Skin epidermis (tissue), 12 donors: ENCODE data around the gene GSG1L.
"Not testable (repeated sequence)": the region's sequence is repeated elsewhere in the genome, so short reads cannot be mapped to it uniquely, and the experiment has no call there.

Source experiments
- H3K27ac ChIP-seq, 21 experiments: fragments of 200-600 bp; sonication (generic) in 11 of 21; one replicate each; pipeline ENCODE4 v1.5.0; 2020; ENCODE audit warnings: mild to moderate bottlenecking in 3 of 21, inconsistent platforms in 2 of 21, moderate library complexity in 2 of 21
- H3K4me3 ChIP-seq, 7 experiments: fragments of 200-600 bp; sonication (generic) in 2 of 7; one replicate each; pipeline ENCODE4 v1.5.0; 2020; ENCODE audit warnings: inconsistent platforms in 2 of 7, mild to moderate bottlenecking in 2 of 7, moderate library complexity in 1 of 7

GSG1L gene

GRCh38 chr16:27994686-27995085 lies 68.8 kb downstream of the GSG1L start:
- Histone ChIP-seq H3K4me3 (no peak overlapping the region), H3K27ac (no peak overlapping the region)

GRCh38 chr16:27993587-27993986 lies 69.9 kb downstream of the GSG1L start:
- H3K27ac ChIP-seq, result no peak overlapping the region
- no peak overlapping the region for H3K4me3 ChIP-seq

DNA sequence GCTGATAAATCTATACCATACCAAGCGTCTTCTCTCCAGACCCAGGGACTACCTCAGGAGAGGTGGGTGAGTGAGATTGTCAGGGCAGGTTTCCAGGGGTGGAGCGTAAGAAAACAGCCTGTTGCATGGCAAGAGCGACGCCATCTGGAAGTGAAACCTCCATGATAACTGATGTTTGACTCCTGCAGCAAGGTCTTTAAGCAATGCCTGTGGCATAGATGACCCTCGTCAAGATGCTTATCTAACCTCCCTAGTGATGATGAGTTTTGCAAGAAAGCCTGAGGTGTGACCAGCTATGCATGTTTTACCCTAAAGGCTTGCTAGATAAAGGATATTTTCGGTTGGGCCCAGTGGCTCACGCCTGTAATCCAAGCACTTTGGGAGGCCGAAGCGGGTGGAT lies 71.6 kb downstream of the GSG1L start:
- H3K27ac ChIP-seq, result no peak overlapping the region
- no peak overlapping the region for H3K4me3 ChIP-seq

DNA sequence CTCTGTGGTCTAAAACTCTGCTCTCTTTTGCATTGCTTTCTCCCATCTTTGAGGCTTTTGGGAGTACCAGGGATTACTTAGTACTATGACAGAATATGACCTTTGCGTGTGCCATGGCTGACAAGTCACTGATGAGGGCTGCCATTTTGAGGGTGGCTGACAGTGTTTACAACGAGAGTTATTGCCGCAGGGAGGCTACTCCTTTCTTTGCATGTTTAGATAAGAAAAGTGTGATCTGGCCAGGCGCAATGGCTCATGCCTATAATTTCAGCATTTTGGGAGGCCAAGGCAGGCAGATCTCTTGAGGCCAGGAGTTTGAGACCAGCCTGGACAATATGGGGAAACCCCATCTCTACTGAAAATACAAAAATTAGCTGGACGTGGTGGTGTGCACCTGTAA lies 77.5 kb downstream of the GSG1L start:
- no peak overlapping the region for H3K4me3 ChIP-seq
- no peak overlapping the region for H3K27ac ChIP-seq

- Histone ChIP-seq H3K4me3 (no peak overlapping the region), H3K27ac (no peak overlapping the region)
These were observed 79.4 kb downstream of the GSG1L start for GRCh38 chr16:27984121-27984520.

- Histone ChIP-seq H3K27ac (no peak overlapping the region), H3K4me3 (no peak overlapping the region)
These were observed 80.3 kb downstream of the GSG1L start for GRCh38 chr16:27983244-27983643.

- Histone ChIP-seq H3K27ac (no peak overlapping the region), H3K4me3 (no peak overlapping the region)
These were observed 81.3 kb downstream of the GSG1L start for GRCh38 chr16:27982184-27982583.

DNA sequence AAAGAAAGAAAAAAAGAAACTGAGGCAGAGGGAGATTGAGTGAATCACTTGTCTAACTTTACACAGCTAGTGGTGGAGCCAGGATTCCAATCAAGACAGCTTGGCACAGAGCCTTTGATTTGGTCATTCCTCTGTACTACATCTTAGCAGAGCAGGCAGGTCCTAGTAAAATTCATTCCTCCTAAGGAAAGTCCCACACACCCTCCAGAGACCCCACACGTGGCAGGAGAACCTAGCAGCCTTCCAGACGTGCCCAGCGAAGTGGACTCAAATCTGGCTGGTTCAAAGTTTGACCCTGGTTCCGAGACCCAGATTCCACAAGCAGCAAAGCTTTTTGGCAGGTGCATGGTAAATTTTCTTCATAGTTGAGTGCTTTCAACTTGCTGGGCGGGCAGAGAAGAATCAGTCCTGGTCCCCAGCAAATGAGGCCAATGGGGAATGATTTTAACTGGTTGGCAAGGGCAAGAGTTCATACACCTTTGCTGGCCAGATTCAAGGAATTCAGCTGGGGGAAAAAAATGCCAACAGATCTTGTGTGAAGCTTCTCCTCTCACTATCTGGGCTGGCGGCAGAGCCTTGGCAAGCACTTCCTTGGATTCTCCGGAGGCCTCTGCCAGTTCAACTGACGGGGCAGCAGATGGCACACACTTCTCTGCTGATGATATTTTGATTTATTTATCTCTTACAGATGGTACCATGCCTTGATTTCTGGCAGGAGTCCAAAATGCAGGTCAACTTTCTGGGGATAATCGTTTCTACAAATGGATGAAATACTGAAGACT lies 82.4 kb downstream of the GSG1L start:
- Histone ChIP-seq H3K4me3 (no peak overlapping the region), H3K27ac (no peak overlapping the region)

GRCh38 chr16:27980076-27980775 lies 83.3 kb downstream of the GSG1L start:
- Histone ChIP-seq H3K4me3 (no peak overlapping the region), H3K27ac (no peak overlapping the region)

DNA sequence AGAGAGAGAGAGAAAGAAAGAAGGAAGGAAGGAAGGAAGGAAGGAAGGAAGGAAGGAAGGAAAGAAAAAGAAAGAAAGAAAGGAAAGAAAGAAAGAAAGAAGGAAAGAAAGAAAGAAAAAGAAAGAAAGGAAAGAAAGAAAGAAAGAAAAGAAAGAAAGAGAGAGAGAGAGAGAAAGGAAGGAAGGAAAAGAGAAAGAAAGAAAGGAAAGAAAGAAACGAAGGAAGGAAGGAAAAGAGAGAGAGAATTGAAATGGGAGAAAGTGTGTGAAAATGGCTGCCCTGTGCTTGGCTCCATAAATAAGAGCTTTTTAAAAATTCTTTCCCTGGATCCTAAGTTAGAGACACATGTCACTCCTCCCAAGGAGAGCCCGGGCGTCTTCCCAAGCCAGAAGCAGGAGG lies 83.8 kb downstream of the GSG1L start:
- H3K4me3 ChIP-seq, H3K27ac ChIP-seq: not testable (repeated sequence)

DNA sequence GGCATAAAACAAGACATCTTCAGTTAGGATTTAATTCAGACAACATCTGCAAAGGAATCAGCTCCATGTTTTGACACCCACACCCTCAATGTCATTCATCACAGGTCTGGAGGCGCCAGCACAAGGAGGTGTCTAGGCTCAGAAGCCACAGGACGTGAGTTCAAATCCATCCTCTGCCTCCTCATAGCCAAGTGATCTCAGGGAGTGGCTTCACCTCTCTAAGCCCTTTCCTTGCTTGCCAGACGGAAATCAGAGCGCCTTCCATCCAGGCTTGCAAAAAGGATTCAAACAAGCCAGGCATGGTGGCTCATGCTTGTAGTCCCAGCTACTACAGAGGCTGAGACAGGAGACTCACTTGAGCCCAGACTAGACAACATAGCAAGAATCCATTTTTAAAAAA lies 84.6 kb downstream of the GSG1L start:
- no peak overlapping the region for H3K4me3 ChIP-seq
- H3K27ac ChIP-seq, result no peak overlapping the region

- H3K27ac ChIP-seq, result no peak overlapping the region
These were observed 85.5 kb downstream of the GSG1L start for GRCh38 chr16:27977966-27978365.

GRCh38 chr16:27976990-27977389 lies 86.5 kb downstream of the GSG1L start:
- H3K27ac ChIP-seq, result no peak overlapping the region
- H3K4me3 ChIP-seq, result no peak overlapping the region

More at GRCh38 chr16:27977966-27978365, 85.5 kb downstream of the GSG1L start:
- H3K4me3 ChIP-seq, result no peak overlapping the region

DNA sequence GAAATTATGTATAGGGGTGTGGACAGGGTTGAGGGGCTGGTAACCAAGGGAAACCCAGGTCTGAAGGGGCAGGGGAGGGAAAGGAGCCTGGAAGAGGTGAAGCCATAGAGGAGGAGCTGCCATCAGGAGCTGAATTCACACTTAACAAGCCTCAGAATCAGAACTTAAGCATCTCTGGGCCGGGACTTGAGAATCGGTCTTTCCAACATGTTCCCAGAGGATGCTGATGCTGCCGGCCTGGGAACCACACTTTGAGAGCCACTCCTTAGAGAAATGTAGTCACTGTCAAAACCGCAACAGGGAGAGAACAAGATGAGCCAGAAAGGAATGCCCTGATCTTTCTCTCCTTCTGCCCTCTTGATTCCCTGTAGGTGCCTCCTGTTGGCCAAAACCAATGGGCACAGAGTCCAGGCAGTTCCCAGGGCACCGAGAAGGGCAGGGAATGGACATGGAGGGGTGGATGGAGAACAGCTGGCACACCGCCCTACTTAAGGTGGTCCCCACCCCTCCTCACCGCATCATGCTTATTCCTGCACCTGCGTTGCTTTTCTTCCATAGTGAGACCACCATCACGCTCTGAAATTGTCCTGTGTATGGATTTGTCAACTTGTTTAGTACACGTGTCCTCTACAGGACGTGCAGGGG lies 88.5 kb downstream of the GSG1L start:
- H3K4me3 ChIP-seq, result no peak overlapping the region
- H3K27ac ChIP-seq, result no peak overlapping the region

DNA sequence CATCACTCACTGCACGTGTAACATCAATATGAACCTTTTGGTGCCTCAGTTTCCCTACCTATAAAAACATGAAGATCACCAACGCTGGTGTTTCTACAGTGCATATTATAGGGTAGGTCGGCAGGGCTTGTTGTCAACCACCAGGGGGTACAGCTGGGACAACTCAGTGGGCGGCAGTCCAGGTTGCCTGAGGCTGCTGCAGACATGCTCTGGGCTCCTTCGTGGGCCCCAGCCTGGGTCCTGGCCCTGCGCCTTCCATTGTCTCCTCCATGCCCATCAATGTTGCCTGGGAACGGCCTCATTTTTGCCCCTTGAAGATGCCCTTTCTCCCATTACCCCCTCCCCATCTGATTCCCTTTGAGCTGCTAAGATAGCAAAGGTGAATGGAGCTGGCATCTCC lies 89.8 kb downstream of the GSG1L start:
- H3K27ac ChIP-seq, result no peak overlapping the region
- H3K4me3 ChIP-seq, result no peak overlapping the region

GRCh38 chr16:27972500-27972899 lies 91.0 kb downstream of the GSG1L start:
- Histone ChIP-seq H3K4me3 (no peak overlapping the region), H3K27ac (no peak overlapping the region)

DNA sequence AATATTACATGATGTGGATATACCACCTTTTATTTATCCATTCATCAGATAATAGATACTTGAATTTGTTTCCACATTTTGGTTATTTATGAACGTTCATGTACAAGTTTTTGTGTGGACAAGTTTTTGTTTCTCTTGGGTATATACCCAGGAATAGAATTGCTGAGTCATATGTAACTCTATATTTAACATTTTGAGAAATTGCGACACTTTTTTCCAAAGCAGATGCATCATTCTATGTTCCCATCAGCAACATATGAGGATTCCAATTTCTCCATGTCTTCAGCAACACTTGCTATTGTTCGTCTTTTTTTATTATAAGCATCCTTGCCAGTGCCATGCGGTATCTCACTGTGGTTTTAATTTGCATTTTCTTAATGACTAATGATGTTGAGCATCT lies 93.9 kb downstream of the GSG1L start:
- H3K4me3 ChIP-seq, result no peak overlapping the region
- no peak overlapping the region for H3K27ac ChIP-seq

DNA sequence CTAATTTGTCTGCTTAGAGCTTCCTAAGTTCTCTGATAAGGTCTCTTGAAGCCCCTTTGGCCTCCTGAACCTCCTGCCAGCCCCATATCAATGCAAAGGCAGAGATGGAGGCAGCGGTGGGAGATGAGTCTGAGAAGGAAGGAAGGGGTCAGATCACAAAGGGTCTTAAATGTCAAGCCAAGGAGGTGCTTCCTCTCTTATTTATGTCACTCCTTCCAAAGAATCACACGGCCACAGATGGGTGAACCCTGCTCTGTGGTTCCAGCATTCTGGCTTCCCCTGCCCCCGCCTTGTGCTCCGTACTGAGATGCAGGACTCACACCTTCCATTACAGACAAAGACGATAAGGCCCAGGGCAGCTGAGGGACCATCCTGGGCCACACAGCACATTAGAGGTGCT lies 96.3 kb downstream of the GSG1L start:
- H3K27ac ChIP-seq, result no peak overlapping the region
- no peak overlapping the region for H3K4me3 ChIP-seq

DNA sequence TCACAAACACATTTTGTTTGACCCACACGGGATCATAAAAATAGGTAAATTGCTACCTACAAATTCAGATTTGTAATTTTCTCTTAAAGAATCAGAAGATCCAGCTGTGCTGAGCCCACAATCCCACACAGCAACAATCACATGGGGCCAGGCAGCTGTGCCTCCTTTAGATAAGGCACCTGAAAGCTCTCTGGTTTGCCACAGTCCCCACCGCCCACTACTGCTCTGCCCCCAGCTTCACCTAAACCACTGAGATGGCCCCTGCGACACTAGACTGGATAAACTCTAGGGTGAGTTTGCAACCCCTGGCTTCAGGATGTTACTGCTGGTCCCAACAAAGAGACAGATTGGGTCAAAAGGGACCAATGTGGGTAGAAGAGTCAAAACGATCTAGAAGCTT lies 96.8 kb downstream of the GSG1L start:
- H3K27ac ChIP-seq, result no peak overlapping the region
- no peak overlapping the region for H3K4me3 ChIP-seq

GRCh38 chr16:27965801-27966200 lies 97.7 kb downstream of the GSG1L start:
- Histone ChIP-seq H3K27ac (no peak overlapping the region), H3K4me3 (no peak overlapping the region)

- no peak overlapping the region for H3K4me3 ChIP-seq
- H3K27ac ChIP-seq, result no peak overlapping the region
These were observed 100.0 kb downstream of the GSG1L start for GRCh38 chr16:27963471-27963965.
